Adipocyte (in vitro differentiated cells): ENCODE measurements around the gene MTOR.
"Not testable (repeated sequence)": the region's sequence is repeated elsewhere in the genome, so short reads cannot be mapped to it uniquely, and the experiment has no call there.

ENCODE experiments used
- DNase-seq: peaks from one replicate; pipeline ENCODE4 v3.0.0-alpha.2; 2015; ENCODE audit warnings: low read depth
- H3K27me3 ChIP-seq: replicated peaks from 2 replicates; pipeline ENCODE4 v1.7.0; 2013; ENCODE audit warnings: mild to moderate bottlenecking, low read length, moderate library complexity; ENCODE audit not compliant: control insufficient read depth, insufficient read depth
- H3K36me3 ChIP-seq: 2 replicates; pipeline ENCODE4 v1.7.0; 2013; ENCODE audit warnings: low read length, mild to moderate bottlenecking, moderate library complexity; ENCODE audit not compliant: control insufficient read depth, insufficient read depth, severe bottlenecking
- H3K4me1 ChIP-seq: 2 replicates; pipeline ENCODE4 v1.7.0; 2013; ENCODE audit warnings: mild to moderate bottlenecking, low read length, moderate library complexity; ENCODE audit not compliant: control insufficient read depth, insufficient read depth
- H3K4me3 ChIP-seq: 2 replicates; pipeline ENCODE4 v1.7.0; 2013; ENCODE audit warnings: mild to moderate bottlenecking, low read length, moderate library complexity
- H3K9ac ChIP-seq: 2 replicates; pipeline ENCODE4 v1.7.0; 2013; ENCODE audit warnings: mild to moderate bottlenecking, low read length, moderate library complexity
- H3K9me3 ChIP-seq: 2 replicates; pipeline ENCODE4 v1.7.0; 2013; ENCODE audit warnings: mild to moderate bottlenecking, low read length, moderate library complexity; ENCODE audit not compliant: control insufficient read depth

MTOR gene

GRCh38 chr1:11188858-11189451 lies 73.4 kb downstream of the MTOR start, which contains the start of gene ANGPTL7:
Gene ANGPTL7, plus strand, starts transcription at chr1:11189355. Its CDS starts 225 bp downstream, at chr1:11189580.
- DNase-seq = no peak

DNA sequence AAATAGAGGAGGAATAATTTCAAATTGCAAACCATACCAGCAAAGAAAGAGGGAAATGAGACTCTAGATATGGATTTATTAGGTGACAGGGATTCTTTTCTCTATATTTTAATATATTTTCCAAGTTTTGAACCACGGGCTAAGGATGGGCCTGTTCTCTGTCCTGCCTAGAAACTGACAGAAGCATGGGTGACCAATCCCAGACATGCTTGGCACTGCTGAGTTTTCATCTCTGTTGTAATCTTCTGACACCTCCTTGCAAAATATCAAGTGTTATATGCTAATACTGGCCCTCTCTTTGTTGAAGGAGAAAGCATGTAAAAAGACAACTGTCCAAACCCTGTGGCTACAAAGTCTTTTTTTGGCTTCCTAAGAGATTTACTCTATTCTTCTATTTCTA lies 74.0 kb downstream of the MTOR start:
- H3K9me3 ChIP-seq = no peaks in the 10 kb centered on the region
- H3K36me3 ChIP-seq = peaks cover 47% of the 10 kb centered on the region

More at GRCh38 chr1:11188858-11189451, 73.4 kb downstream of the MTOR start, which contains the start of gene ANGPTL7:
- Histone ChIP-seq H3K4me3 (no peak within 1 kb of the TSS), H3K36me3 (peaks cover 48% of the 10 kb centered on the region), H3K4me1 (peaks cover 19% of the 10 kb centered on the region), H3K9me3 (no peaks in the 10 kb centered on the region), H3K27me3 (no peaks in the 10 kb centered on the region), H3K9ac (peak within 1 kb of the TSS; percentile 7)

DNA sequence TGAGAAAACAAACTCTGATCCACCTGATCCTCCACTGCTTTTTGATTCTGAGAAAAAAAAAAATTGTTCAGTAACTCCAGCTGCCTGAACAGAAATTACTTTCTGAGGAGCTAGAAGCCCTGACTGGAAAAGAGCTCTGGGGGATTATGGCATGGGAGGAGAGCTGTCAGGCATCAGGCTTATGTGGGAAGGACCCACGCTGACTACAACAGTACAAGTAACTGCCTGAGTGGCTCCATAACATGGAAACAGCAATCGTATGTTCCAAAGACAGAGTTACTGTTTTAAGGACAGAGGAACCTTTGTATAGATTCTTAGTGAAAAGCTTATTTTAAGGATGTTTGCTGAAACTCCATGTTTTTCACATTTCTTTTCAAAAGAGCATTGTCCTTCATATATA lies 74.4 kb downstream of the MTOR start:
- no peak overlapping the region for H3K4me3 ChIP-seq
- H3K9me3 ChIP-seq = no peaks in the 10 kb centered on the region
- H3K4me1 ChIP-seq = peaks cover 19% of the 10 kb centered on the region
- H3K27me3 ChIP-seq = no peaks in the 10 kb centered on the region
- peak overlapping the region; percentile 7 for H3K9ac ChIP-seq
- H3K36me3 ChIP-seq = peaks cover 44% of the 10 kb centered on the region
- DNase-seq = no peak

More for the DNA sequence above, 74.0 kb downstream of the MTOR start:
- H3K4me3 ChIP-seq = no peak overlapping the region
- H3K4me1 ChIP-seq = peaks cover 19% of the 10 kb centered on the region
- no peaks in the 10 kb centered on the region for H3K27me3 ChIP-seq
- H3K9ac ChIP-seq = peak overlapping the region; percentile 7
- peak; percentile 36 for DNase-seq

- no peak overlapping the region for H3K4me3 ChIP-seq
- DNase-seq = no peak
- H3K9ac ChIP-seq = no peak overlapping the region
- peaks cover 40% of the 10 kb centered on the region for H3K36me3 ChIP-seq
- H3K4me1 ChIP-seq = peaks cover 19% of the 10 kb centered on the region
- H3K27me3 ChIP-seq = no peaks in the 10 kb centered on the region
- no peaks in the 10 kb centered on the region for H3K9me3 ChIP-seq
Observed at GRCh38 chr1:11187494-11187893, 74.9 kb downstream of the MTOR start.

DNA sequence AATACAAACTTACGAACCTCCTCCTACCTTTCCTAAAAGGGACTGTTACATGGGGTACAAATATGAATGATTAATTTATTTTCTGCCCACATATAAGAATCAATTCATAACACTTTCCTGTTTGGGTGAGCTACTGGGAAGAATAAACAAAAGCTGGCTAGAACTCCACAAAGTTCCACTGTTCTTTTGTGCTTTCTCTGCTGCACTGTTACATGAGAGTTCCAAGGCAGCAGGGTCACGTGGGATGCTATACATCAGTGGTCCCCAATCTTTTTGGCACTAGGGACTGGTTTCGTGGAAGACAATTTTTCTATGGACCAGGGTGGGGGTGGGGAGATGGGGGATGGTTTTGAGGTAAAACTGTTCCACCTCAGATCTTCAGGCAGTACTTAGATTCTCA lies 75.4 kb downstream of the MTOR start:
- Histone ChIP-seq H3K4me1 (peaks cover 19% of the 10 kb centered on the region), H3K4me3 (no peak overlapping the region), H3K27me3 (no peaks in the 10 kb centered on the region), H3K9me3 (no peaks in the 10 kb centered on the region), H3K36me3 (peaks cover 35% of the 10 kb centered on the region), H3K9ac (no peak overlapping the region)
- no peak for DNase-seq

GRCh38 chr1:11184973-11185372 lies 77.4 kb downstream of the MTOR start:
- H3K9ac ChIP-seq = no peak overlapping the region
- peaks cover 17% of the 10 kb centered on the region for H3K36me3 ChIP-seq

GRCh38 chr1:11182884-11183283 lies 79.5 kb downstream of the MTOR start:
- Histone ChIP-seq H3K9me3 (no peaks in the 10 kb centered on the region), H3K36me3 (peaks cover 12% of the 10 kb centered on the region), H3K9ac (no peak overlapping the region), H3K27me3 (no peaks in the 10 kb centered on the region), H3K4me1 (peaks cover 36% of the 10 kb centered on the region), H3K4me3 (no peak overlapping the region)
- DNase-seq = no peak

More at GRCh38 chr1:11184973-11185372, 77.4 kb downstream of the MTOR start:
- no peaks in the 10 kb centered on the region for H3K27me3 ChIP-seq
- no peak for DNase-seq
- H3K4me3 ChIP-seq = no peak overlapping the region
- peaks cover 30% of the 10 kb centered on the region for H3K4me1 ChIP-seq
- no peaks in the 10 kb centered on the region for H3K9me3 ChIP-seq

DNA sequence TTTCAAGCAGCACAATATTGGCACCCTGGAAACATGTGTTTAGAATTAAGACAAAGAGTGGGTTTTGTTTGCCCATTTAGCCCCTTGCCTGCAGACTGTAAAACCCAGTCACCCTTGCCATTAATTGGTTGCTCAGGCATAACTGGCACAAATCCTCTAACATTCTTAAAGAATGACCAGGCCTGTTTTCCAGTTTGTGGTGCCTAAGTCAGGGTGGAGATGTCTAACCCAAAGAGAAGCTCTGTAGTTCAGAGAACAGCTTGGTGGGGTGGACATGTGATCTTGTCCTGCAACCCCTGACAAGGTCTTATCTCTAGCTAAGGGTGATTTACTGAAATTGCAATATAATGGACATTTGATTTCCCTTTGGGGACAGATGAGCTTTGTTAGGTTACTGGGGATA lies 82.0 kb downstream of the MTOR start:
- Histone ChIP-seq H3K9ac (peak overlapping the region; percentile 36), H3K27me3 (no peaks in the 10 kb centered on the region), H3K36me3 (peaks cover 12% of the 10 kb centered on the region), H3K4me1 (peaks cover 50% of the 10 kb centered on the region), H3K4me3 (no peak overlapping the region), H3K9me3 (no peaks in the 10 kb centered on the region)
- peak; percentile 59 for DNase-seq

DNA sequence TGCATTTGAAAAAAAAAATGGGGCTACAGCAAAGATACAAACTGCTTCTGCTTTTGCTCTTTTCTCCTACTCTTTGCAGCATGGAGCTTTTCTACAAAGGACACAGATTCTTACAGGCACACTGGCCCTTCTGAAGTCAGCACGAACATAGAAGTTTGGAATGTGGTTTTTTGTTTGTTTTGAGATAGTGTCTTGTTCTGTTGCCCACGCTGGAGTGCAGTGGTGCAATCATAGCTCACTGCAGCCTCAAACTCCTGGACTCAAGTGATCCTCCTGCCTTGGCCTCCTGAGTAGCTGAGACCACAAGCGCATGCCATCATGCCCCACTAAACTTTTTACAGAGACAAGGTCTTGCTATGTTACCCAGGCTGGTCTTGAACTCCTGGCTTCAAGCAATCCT lies 82.6 kb downstream of the MTOR start:
- peak; percentile 68 for DNase-seq
- H3K4me3 ChIP-seq, H3K27me3 ChIP-seq, H3K9me3 ChIP-seq: not testable (repeated sequence)
- Histone ChIP-seq H3K36me3 (peaks cover 12% of the 10 kb centered on the region), H3K9ac (peak overlapping the region; percentile 36), H3K4me1 (peaks cover 47% of the 10 kb centered on the region)

DNA sequence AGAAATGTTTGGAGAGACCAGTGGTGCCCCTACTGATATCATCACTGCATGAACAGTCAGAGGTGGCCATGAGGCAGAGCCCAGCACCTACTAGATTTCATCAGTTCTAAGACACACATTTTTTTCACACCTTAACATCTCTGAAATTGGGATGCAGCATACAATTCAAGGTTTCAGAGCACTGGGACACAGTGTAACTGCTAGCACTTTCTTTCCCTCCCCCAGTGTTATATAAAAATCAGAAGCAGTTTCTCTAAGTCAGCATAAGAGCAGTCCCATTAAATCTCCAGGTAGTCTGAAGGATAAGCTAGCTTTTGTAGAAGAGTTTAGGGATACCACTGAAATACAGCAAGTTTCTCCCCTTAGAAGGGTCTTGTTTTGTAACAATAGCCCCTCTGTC lies 83.2 kb downstream of the MTOR start:
- peaks cover 9% of the 10 kb centered on the region for H3K36me3 ChIP-seq
- no peak for DNase-seq
- H3K27me3 ChIP-seq = no peaks in the 10 kb centered on the region
- peak overlapping the region; percentile 4 for H3K4me3 ChIP-seq
- H3K9ac ChIP-seq = peak overlapping the region; percentile 25
- H3K4me1 ChIP-seq = peaks cover 47% of the 10 kb centered on the region
- no peaks in the 10 kb centered on the region for H3K9me3 ChIP-seq

DNA sequence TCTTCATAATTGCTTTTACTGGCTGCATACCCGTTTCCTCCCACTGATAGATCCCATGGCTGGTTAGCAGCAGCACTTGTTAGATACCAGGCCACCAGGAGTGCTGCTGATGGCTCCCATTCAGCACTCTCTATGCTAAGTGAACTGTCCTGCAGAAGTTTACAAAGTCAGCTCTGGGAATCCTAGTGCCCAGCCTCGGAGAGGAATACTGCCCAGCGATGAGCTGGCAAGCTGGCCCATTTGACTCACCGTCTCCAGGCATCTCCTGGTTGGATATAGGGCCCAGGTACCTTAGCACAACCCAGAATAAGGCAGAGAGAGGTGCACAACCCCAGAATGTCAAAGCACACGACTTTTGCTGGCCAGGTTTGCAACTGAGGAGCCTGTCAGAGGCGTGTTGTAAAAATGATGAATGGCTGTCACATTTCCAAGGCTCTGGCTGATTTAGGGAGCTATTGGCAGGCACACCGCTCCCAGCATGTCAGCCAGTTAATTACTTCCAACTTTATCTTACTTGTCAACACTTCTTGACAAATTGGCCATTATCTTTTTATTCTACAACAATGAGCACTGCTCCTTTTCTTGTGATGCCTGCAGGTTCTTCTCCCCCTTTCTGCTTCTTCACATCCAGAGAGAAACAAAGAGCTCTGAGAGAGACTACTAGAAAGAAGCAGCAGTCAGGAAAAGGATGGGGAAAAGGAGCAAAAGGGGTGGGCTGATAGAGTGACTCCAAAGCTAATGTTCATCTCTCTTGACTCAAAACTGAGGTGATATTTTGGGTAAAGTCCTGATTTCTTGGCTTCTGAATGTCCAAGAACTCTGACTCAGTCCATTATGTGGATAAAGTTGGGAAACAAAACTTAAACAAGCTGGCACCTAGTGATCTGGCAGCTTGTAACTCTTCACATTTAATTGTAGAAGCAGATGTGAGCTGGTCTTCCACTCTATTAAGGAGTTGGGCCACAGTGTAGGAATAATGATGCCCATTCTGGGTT lies 84.0 kb downstream of the MTOR start:
- H3K9ac ChIP-seq = no peak overlapping the region
- peak overlapping the region; percentile 4 for H3K4me3 ChIP-seq
- H3K36me3 ChIP-seq = peaks cover 2% of the 10 kb centered on the region
- DNase-seq = no peak
- H3K27me3 ChIP-seq = no peaks in the 10 kb centered on the region
- H3K9me3 ChIP-seq = no peaks in the 10 kb centered on the region
- peaks cover 47% of the 10 kb centered on the region for H3K4me1 ChIP-seq
